Fibroblast of mammary gland (primary cell): ENCODE measurements around the gene CHST5.
A peak's percentile ranks its signal among the peaks of the same experiment; 100 is the strongest.
"Not testable (repeated sequence)": the region's sequence is repeated elsewhere in the genome, so short reads cannot be mapped to it uniquely, and the experiment has no call there.

Experiments
- DNase-seq: peaks from one replicate; pipeline ENCODE4 v3.0.0-alpha.2; 2010; ENCODE audit warnings: low read depth
- H3K4me3 ChIP-seq: 2 replicates; pipeline ENCODE4 v1.5.1; 2011; ENCODE audit warnings: low read depth, mild to moderate bottlenecking, low read length, moderate library complexity; ENCODE audit not compliant: control insufficient read depth
- CTCF ChIP-seq: conservative IDR thresholded peaks from 2 replicates; pipeline ENCODE4 v1.5.1; 2011; ENCODE audit warnings: low read depth, low read length, inconsistent platforms; ENCODE audit not compliant: control insufficient read depth, insufficient read depth

Gene CHST5

GRCh38 chr16:75527825-75528299 lies 8.0 kb downstream of the CHST5 start:
- H3K4me3 ChIP-seq = no peak overlapping the region
- DNase-seq = no peak
- TF ChIP-seq CTCF = no peak

GRCh38 chr16:75526032-75526790 lies 9.7 kb downstream of the CHST5 start:
- no peak for TF ChIP-seq CTCF
- no peak for DNase-seq
- H3K4me3 ChIP-seq = no peak overlapping the region

- TF ChIP-seq CTCF = no peak
- no peak overlapping the region for H3K4me3 ChIP-seq
- DNase-seq = no peak
Observed at GRCh38 chr16:75519175-75519574, 16.7 kb downstream of the CHST5 start.

GRCh38 chr16:75516189-75516966 lies 19.5 kb downstream of the CHST5 start:
- not testable (repeated sequence) for DNase-seq

GRCh38 chr16:75514296-75514695 lies 21.6 kb downstream of the CHST5 start:
- DNase-seq = no peak
- TF ChIP-seq CTCF = no peak
- no peak overlapping the region for H3K4me3 ChIP-seq

More at GRCh38 chr16:75516189-75516966, 19.5 kb downstream of the CHST5 start:
- peak overlapping the region; percentile 77 for H3K4me3 ChIP-seq

- DNase-seq = peak; percentile 94
- H3K4me3 ChIP-seq = no peak overlapping the region
- TF ChIP-seq CTCF = no peak
Observed at GRCh38 chr16:75506574-75506973, 29.3 kb downstream of the CHST5 start.

GRCh38 chr16:75506107-75506506 lies 29.8 kb downstream of the CHST5 start:
- DNase-seq = no peak
- no peak overlapping the region for H3K4me3 ChIP-seq
- TF ChIP-seq CTCF = no peak
